AG04450 (cell line): ENCODE data around the gene EML6. TPM values are rescaled to one million over a fixed set of nuclear protein-coding genes. Genes with fewer than 3 reads are reported as not detected.

Source experiments
- CTCF ChIA-PET: fragments of 300-600, 350-600 bp; formaldehyde crosslinking; extraction: SDS; loops from one replicate; lab custom pipeline; 2022; ENCODE audit warnings: antibody characterized with exemption, inconsistent platforms; lab: Charles Lee
- POLR2A ChIA-PET: fragments of 350-600 bp; formaldehyde crosslinking; extraction: SDS; loops from one replicate; lab custom pipeline; 2021; ENCODE audit warnings: antibody characterized with exemption, inconsistent platforms; lab: Yijun Ruan, JAX
- DNase-seq: peaks from one replicate; pipeline ENCODE4 v3.0.0-alpha.2; 2011; ENCODE audit warnings: low read depth, low spot score
- H3K27ac ChIP-seq: one replicate; pipeline ENCODE4 v1.5.1; 2012; ENCODE audit warnings: low read depth, low read length, control low read depth
- H3K27me3 ChIP-seq: one replicate; pipeline ENCODE4 v1.6.0; 2012; ENCODE audit warnings: low read length; ENCODE audit not compliant: control insufficient read depth, insufficient read depth
- H3K4me3 ChIP-seq: 2 replicates; pipeline ENCODE4 v1.5.1; 2011; ENCODE audit warnings: mild to moderate bottlenecking, low read depth, low read length, control low read depth
- H3K9me3 ChIP-seq: 2 replicates; pipeline ENCODE4 v1.5.1; 2012; ENCODE audit warnings: low read length; ENCODE audit not compliant: control insufficient read depth, insufficient read depth
- CTCF ChIP-seq: IDR thresholded peaks from 2 replicates; pipeline ENCODE4 v1.5.1; 2011; ENCODE audit warnings: low read depth, low read length, control low read depth, inconsistent platforms
- polyA plus RNA-seq: library from polyadenylated mRNA; depleted of rRNA; stranded (reverse); fragments of >200 nt; gene quantifications from 2 replicates; pipeline ENCODE4 v1.2.3, GENCODE V29; 2011

Gene EML6
- polyA plus RNA-seq, 1 experiment, result 0.30 TPM

- no peak for DNase-seq
- CTCF ChIA-PET, result interaction anchor here (1.0 kb wide), 1 partner anchor 11 kb away, joined by 4 read pairs; no protein-coding TSS in a partner anchor
- no peak overlapping the region for H3K27ac ChIP-seq
Measured at GRCh38 chr2:54677476-54678265, 45.8 kb upstream of the EML6 start.

GRCh38 chr2:54678719-54679118 lies 44.7 kb upstream of the EML6 start:
- Histone ChIP-seq H3K4me3 (no peak overlapping the region), H3K27me3 (peaks cover 4% of the 10 kb centered on the region), H3K9me3 (no peaks in the 10 kb centered on the region; the same call in 1 of the 2 replicates), H3K27ac (no peak overlapping the region)
- ChIA-PET POLR2A (interaction anchor here (1.2 kb wide), 1 partner anchor 12 kb away, joined by 3 read pairs; no protein-coding TSS in a partner anchor), CTCF (interaction anchor here (1.0 to 1.8 kb wide), 2 partner anchors 26 to 548 kb away, joined by 3 to 6 read pairs; no protein-coding TSS in a partner anchor)
- TF ChIP-seq CTCF, result no peak
- DNase-seq, result no peak

More at GRCh38 chr2:54677476-54678265, 45.8 kb upstream of the EML6 start:
- TF ChIP-seq CTCF, result no peak
- POLR2A ChIA-PET, result no interaction called here
- no peaks in the 10 kb centered on the region; the same call in 1 of the 2 replicates for H3K9me3 ChIP-seq
- H3K27me3 ChIP-seq, result peaks cover 4% of the 10 kb centered on the region
- H3K4me3 ChIP-seq, result no peak overlapping the region

- peaks cover 4% of the 10 kb centered on the region for H3K27me3 ChIP-seq
- no peak overlapping the region for H3K27ac ChIP-seq
- ChIA-PET POLR2A (interaction anchor here (0.7 kb wide), 1 partner anchor 803 kb away, joined by 3 read pairs; no protein-coding TSS in a partner anchor), CTCF (interaction anchor here (1.8 kb wide), 1 partner anchor 24 kb away, joined by 6 read pairs; no protein-coding TSS in a partner anchor)
- no peak for DNase-seq
- no peak for TF ChIP-seq CTCF
- no peaks in the 10 kb centered on the region for H3K9me3 ChIP-seq
- no peak overlapping the region for H3K4me3 ChIP-seq
Measured at GRCh38 chr2:54680397-54681041, 42.9 kb upstream of the EML6 start.

- H3K27me3 ChIP-seq, result peaks cover 2% of the 10 kb centered on the region
- H3K4me3 ChIP-seq, result no peak overlapping the region
- CTCF ChIA-PET, result no interaction called here
- POLR2A ChIA-PET, result interaction anchor here (0.5 kb wide), 1 partner anchor 1279 kb away, joined by 8 read pairs; no protein-coding TSS in a partner anchor
- no peaks in the 10 kb centered on the region for H3K9me3 ChIP-seq
- no peak for DNase-seq
- TF ChIP-seq CTCF, result no peak
- H3K27ac ChIP-seq, result no peak overlapping the region
Measured at GRCh38 chr2:54681416-54681815, 42.0 kb upstream of the EML6 start.
